Small intestine (tissue), 7 donors: ENCODE results near the gene TRIM24. TPM values are rescaled to one million over a fixed set of nuclear protein-coding genes. Genes with fewer than 3 reads are reported as not detected.
A peak's percentile ranks its signal among the peaks of the same experiment; 100 is the strongest.
"Not testable (repeated sequence)": the region's sequence is repeated elsewhere in the genome, so short reads cannot be mapped to it uniquely, and the experiment has no call there.

Source experiments
- DNase-seq, 2 donors: peaks; one replicate each; pipeline versions ENCODE4 v3.0.0 to v3.0.0-alpha.2; 2013
- FAIRE-seq: peaks from 2 replicates; lab custom pipeline; 2012; peaks lifted over from hg19 to GRCh38; lab: Jason Lieb, UNC
- H3K27ac ChIP-seq, 3 donors: one replicate each; pipeline ENCODE4 v1.5.1; 2013; ENCODE audit warnings: low read length in 2 of 3, mild to moderate bottlenecking in 2 of 3, control low read depth in 1 of 3, inconsistent platforms in 1 of 3, low read depth in 1 of 3, moderate library complexity in 1 of 3
- H3K27me3 ChIP-seq, 3 donors: one replicate each; pipeline ENCODE4 v1.6.1; 2013; ENCODE audit warnings: low read length in 3 of 3, inconsistent platforms in 1 of 3; ENCODE audit not compliant: control insufficient read depth in 3 of 3, insufficient read depth in 3 of 3
- H3K36me3 ChIP-seq, 3 donors: one replicate each; pipeline ENCODE4 v1.6.1; 2013; ENCODE audit warnings: low read length in 3 of 3, inconsistent platforms in 1 of 3, low read depth in 1 of 3, mild to moderate bottlenecking in 1 of 3, moderate library complexity in 1 of 3; ENCODE audit not compliant: control insufficient read depth in 3 of 3, insufficient read depth in 2 of 3
- H3K4me1 ChIP-seq, 3 donors: one replicate each; pipeline ENCODE4 v1.6.1; 2013; ENCODE audit warnings: low read length in 2 of 3, inconsistent platforms in 1 of 3, low read depth in 1 of 3, mild to moderate bottlenecking in 1 of 3, moderate library complexity in 1 of 3; ENCODE audit not compliant: control insufficient read depth in 3 of 3, insufficient read depth in 2 of 3
- H3K4me3 ChIP-seq, 3 donors: one replicate each; pipeline ENCODE4 v1.5.1; 2013; ENCODE audit warnings: low read length in 3 of 3, control low read depth in 1 of 3, inconsistent platforms in 1 of 3, low read depth in 1 of 3, mild to moderate bottlenecking in 1 of 3, moderate library complexity in 1 of 3
- H3K9me3 ChIP-seq, 2 donors: one replicate each; pipeline ENCODE4 v1.6.1; 2013; ENCODE audit warnings: low read depth in 1 of 2, low read length in 1 of 2; ENCODE audit not compliant: control insufficient read depth in 2 of 2, insufficient read depth in 1 of 2
- WGBS, 3 donors: extraction: QIAGEN DNeasy Blood & Tissue Kit; methylation state at CpG; one replicate each; pipeline ENCODE4 v1.1.7; 2013; 5-methylcytosine and 5-hydroxymethylcytosine counted together
- polyA plus RNA-seq, 4 donors: library from polyadenylated mRNA; stranded (reverse) in 3 of 4; unstranded in 1 of 4; fragments of 200-250 nt in 3 of 4; fragments of 120-200 nt in 1 of 4; gene quantifications; one replicate each; pipeline versions ENCODE4 v1.2.1 to v1.2.3, GENCODE V29; 2013
- donor health status: healthy with polysubstance abuse.
- donor health status: control.
- donor health status: control.
- donor health status: Bipolar disorder and iron deficiency.
- donor health status: healthy.

TRIM24 gene
- polyA plus RNA-seq, 4 donors: 5.8 to 37.3 (median 9.8) TPM

DNA sequence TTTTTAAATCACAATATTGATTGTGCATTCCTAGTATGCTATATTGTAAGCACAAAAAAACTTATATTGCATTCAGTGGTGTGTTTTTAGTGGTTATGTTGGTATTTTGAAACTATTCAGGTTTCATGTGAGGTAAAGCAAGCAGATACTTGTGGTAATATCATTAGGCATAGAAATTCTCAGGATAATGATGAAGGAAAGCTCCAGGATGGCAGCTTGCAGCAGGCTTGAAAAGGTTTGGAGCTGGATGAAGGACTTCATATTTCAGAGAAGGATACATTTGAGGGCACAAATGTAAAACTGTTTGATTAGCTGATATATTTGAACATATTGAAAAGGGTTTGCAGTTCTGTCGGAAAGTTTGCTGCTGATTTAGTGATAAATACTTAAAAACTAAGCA lies 17.5 kb downstream of the TRIM24 start:
- Histone ChIP-seq H3K9me3 (peaks cover 0 to 3% of the 10 kb centered on the region in 2 donors), H3K27ac (peak overlapping the region in 1 of 3 donors; percentile 34), H3K27me3 (no peaks in the 10 kb centered on the region), H3K4me1 (peaks cover 2 to 10% (median 8%) of the 10 kb centered on the region in 3 donors), H3K4me3 (no peak overlapping the region), H3K36me3 (peaks cover 0 to 7% (median 0%) of the 10 kb centered on the region in 3 donors)
- DNase-seq (no peak), FAIRE-seq (no peak)
- WGBS, 3 donors: 50 to 79% (median 55%) methylated on average over 1 of the region's 1 CpG

DNA sequence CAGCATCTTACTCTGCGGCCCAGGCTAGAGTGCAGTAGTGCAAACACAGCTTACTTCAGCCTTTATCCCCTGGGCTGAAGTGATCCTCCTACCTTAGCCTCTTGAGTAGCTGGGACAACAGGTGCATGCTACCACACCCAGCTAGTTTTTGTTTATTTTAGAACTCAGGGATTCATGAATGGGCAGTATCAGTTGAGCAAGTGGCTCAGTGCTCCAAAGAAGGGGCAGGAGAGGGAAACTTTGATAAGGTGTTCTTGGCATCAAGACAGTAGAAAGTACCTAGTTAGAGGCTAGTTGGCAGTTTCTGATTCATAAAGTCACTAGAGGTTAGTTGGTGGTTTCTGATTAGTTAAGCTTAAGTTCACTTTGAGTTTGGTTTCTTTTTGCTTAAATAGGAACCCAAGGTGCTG lies 18.4 kb downstream of the TRIM24 start:
- peaks cover 0 to 3% of the 10 kb centered on the region in 2 donors for H3K9me3 ChIP-seq
- peaks cover 0 to 12% (median 0%) of the 10 kb centered on the region in 3 donors for H3K36me3 ChIP-seq
- no peaks in the 10 kb centered on the region for H3K27me3 ChIP-seq
- peak in 1 of 2 donors; percentile 74 for DNase-seq
- peak overlapping the region in 1 of 3 donors; percentile 47 for H3K27ac ChIP-seq
- H3K4me1 ChIP-seq: peaks cover 2 to 10% (median 8%) of the 10 kb centered on the region in 3 donors
- FAIRE-seq: no peak
- H3K4me3 ChIP-seq: no peak overlapping the region
- WGBS, 3 donors: 6 to 58% (median 22%) methylated on average over 1 of the region's 1 CpG

DNA sequence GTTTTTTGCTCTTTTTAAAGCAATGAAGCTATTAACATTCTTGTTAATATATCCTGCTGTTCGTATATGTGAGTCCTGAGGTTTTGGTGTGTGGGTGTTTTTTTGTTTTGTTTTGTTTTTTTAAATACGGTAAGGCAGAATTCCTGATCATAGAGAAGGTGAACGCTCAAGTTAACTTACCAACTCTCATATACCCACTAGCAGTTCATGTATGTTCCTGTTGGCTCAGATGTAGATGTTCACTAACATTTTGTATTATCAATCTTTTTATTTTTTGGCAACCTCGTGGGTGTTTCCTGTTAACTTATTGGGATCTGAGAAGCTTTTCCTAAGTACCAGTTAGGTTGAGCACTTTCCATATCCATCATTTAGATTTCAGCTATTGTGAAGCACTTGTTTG lies 20.5 kb downstream of the TRIM24 start:
- Histone ChIP-seq H3K4me1 (peaks cover 2 to 10% (median 5%) of the 10 kb centered on the region in 3 donors), H3K27ac (no peak overlapping the region), H3K27me3 (no peaks in the 10 kb centered on the region), H3K4me3 (no peak overlapping the region), H3K9me3 (no peaks in the 10 kb centered on the region), H3K36me3 (peaks cover 0 to 12% (median 0%) of the 10 kb centered on the region in 3 donors)
- no peak for FAIRE-seq
- WGBS, 3 donors: 58 to 66% (median 60%) methylated on average over 4 of the region's 4 CpGs
- DNase-seq: no peak

- no peak overlapping the region for H3K27ac ChIP-seq
- FAIRE-seq (no peak), DNase-seq (no peak)
- 75 to 81% (median 80%) methylated on average over 11 of the region's 11 CpGs for WGBS, 3 donors
- H3K36me3 ChIP-seq: peaks cover 0 to 12% (median 0%) of the 10 kb centered on the region in 3 donors
- H3K4me1 ChIP-seq: peaks cover 2 to 10% (median 5%) of the 10 kb centered on the region in 3 donors
- H3K27me3 ChIP-seq: no peaks in the 10 kb centered on the region
- no peak overlapping the region for H3K4me3 ChIP-seq
- no peaks in the 10 kb centered on the region for H3K9me3 ChIP-seq
These were observed 21.7 kb downstream of the TRIM24 start for GRCh38 chr7:138481447-138482380.

DNA sequence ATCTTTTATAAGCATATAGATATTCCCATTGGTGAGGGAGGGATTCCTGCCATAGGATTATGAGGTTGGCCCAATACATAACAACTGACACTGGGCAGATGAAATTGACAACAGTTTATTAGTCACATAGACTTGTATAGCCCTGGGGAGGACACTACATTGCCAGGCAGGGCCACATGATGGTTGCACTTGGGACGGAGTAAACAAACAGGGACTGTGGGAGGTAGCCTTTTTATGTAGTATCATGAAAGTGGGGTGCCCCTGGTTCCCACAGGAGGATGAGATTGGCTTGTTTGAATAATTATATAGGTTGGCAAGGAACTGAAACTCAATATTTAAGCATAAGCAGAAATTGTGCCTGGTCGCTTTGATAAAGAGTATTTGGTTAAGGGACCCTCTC lies 23.5 kb downstream of the TRIM24 start:
- FAIRE-seq (no peak), DNase-seq (no peak)
- WGBS, 3 donors: 86 to 91% (median 90%) methylated on average over 2 of the region's 2 CpGs
- Histone ChIP-seq H3K4me1 (peaks cover under 1 to 2% (median under 1%) of the 10 kb centered on the region in 3 donors), H3K36me3 (peaks cover 0 to 12% (median 0%) of the 10 kb centered on the region in 3 donors), H3K27ac (no peak overlapping the region), H3K9me3 (no peaks in the 10 kb centered on the region), H3K27me3 (no peaks in the 10 kb centered on the region), H3K4me3 (no peak overlapping the region)

DNA sequence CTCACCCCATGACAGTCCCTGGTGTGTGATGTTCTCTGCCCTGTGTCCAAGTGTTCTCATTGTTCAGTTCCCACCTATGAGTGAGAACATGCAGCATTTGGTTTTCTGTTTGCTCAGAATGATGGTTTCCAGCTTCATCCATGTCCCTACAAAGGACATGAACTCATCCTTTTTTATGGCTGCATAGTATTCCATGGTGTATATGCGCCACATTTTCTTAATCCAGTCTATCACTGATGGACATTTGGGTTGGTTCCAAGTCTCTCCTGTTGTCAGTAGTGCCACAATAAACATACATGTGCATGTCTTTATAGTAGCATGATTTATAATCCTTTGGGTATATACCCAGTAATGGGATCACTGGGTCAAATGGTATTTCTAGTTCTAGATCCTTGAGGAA lies 25.4 kb downstream of the TRIM24 start:
- DNase-seq, FAIRE-seq, H3K4me1 ChIP-seq, H3K36me3 ChIP-seq, H3K27me3 ChIP-seq, H3K9me3 ChIP-seq, H3K4me3 ChIP-seq, H3K27ac ChIP-seq: not testable (repeated sequence)
- 90 to 100% methylated on average over 1 of the region's 1 CpG; no CpG with 5 or more reads in 1 of the 3 donors for WGBS, 3 donors

GRCh38 chr7:138489139-138489538 lies 29.1 kb downstream of the TRIM24 start:
- not testable (repeated sequence) for DNase-seq, H3K9me3 ChIP-seq, H3K27ac ChIP-seq, H3K27me3 ChIP-seq, H3K4me3 ChIP-seq, FAIRE-seq, H3K4me1 ChIP-seq, H3K36me3 ChIP-seq
- WGBS, 3 donors: 90 to 94% (median 94%) methylated on average over 6 of the region's 6 CpGs

GRCh38 chr7:138491612-138492386 lies 31.7 kb downstream of the TRIM24 start:
- FAIRE-seq: no peak
- DNase-seq: no peak
- Histone ChIP-seq H3K36me3 (peaks cover 0 to 8% (median 0%) of the 10 kb centered on the region in 3 donors), H3K4me3 (no peak overlapping the region), H3K27me3 (no peaks in the 10 kb centered on the region), H3K9me3 (peaks cover 0 to 2% of the 10 kb centered on the region in 2 donors), H3K4me1 (no peaks in the 10 kb centered on the region), H3K27ac (no peak overlapping the region)
- 88 to 95% (median 90%) methylated on average over 4 of the region's 4 CpGs for WGBS, 3 donors
